Measurements from ENCODE around the gene PCGF2. TPM values are rescaled to one million over a fixed set of nuclear protein-coding genes. Genes with fewer than 3 reads are reported as not detected.
A peak's percentile ranks its signal among the peaks of the same experiment; 100 is the strongest.

PCGF2 gene
- total and polyA plus RNA-seq, 5 experiments from 2014 or later, result 0.08 TPM; not detected in 4

GRCh38 chr17:38750312-38751121 is 2.4 kb upstream of the PCGF2 start:
- peaks cover 0 to 3% (median 0%) of the 10 kb centered on the region in 9 donors for H3K9me3 Mint-ChIP-seq
- POLR2A ChIA-PET, result interaction anchor here (0.5 to 2.3 kb wide), 5 partner anchors 13 to 119 kb away, joined by 3 to 11 read pairs (median 4); partner anchors contain the start of genes LASP1, MLLT6 and RPL23
- peak overlapping the region in 8 of 10 donors; percentile 12 to 100 (median 94) for H3K27ac Mint-ChIP-seq
- ATAC-seq (no peak), DNase-seq (peak in 2 of 10 donors; percentile 26 to 27)
- H3K36me3 Mint-ChIP-seq, result peaks cover 4 to 18% (median 5%) of the 10 kb centered on the region in 3 donors
- H3K4me3 Mint-ChIP-seq, result peak overlapping the region; percentile 87 to 100 (median 99)
- H3K4me1 Mint-ChIP-seq, result peaks cover 31 to 70% (median 65%) of the 10 kb centered on the region in 4 donors
- H3K27me3 Mint-ChIP-seq, result peaks cover 9 to 47% (median 24%) of the 10 kb centered on the region in 5 donors

GRCh38 chr17:38750044-38750311 is 1.8 kb upstream of the PCGF2 start:
- H3K27ac Mint-ChIP-seq, result peak overlapping the region in 1 of 10 donors; percentile 38
- H3K36me3 Mint-ChIP-seq, result peaks cover 4 to 15% (median 5%) of the 10 kb centered on the region in 3 donors

GRCh38 chr17:38749223-38750043 is 1.3 kb upstream of the PCGF2 start:
- peak overlapping the region in 2 of 10 donors; percentile 34 to 56 for H3K27ac Mint-ChIP-seq
- POLR2A ChIA-PET, result interaction anchor here (0.7 kb wide), 1 partner anchor 44 kb away, joined by 3 read pairs; the partner anchor contains the start of gene MLLT6
- peaks cover 0 to 3% (median 0%) of the 10 kb centered on the region in 9 donors for H3K9me3 Mint-ChIP-seq
- peak overlapping the region; percentile 43 to 100 (median 96) for H3K4me3 Mint-ChIP-seq
- H3K36me3 Mint-ChIP-seq, result peaks cover 4 to 12% (median 5%) of the 10 kb centered on the region in 3 donors
- DNase-seq, result no peak
- no peak for ATAC-seq
- H3K4me1 Mint-ChIP-seq, result peaks cover 30 to 65% (median 60%) of the 10 kb centered on the region in 4 donors
- H3K27me3 Mint-ChIP-seq, result peaks cover 9 to 58% (median 29%) of the 10 kb centered on the region in 5 donors

More at GRCh38 chr17:38750044-38750311, 1.8 kb upstream of the PCGF2 start:
- DNase-seq (no peak), ATAC-seq (no peak)
- H3K9me3 Mint-ChIP-seq, result peaks cover 0 to 3% (median 0%) of the 10 kb centered on the region in 9 donors
- H3K4me1 Mint-ChIP-seq, result peaks cover 31 to 66% (median 63%) of the 10 kb centered on the region in 4 donors
- POLR2A ChIA-PET, result interaction anchor here (0.9 kb wide), 1 partner anchor 48 kb away, joined by 3 read pairs; no protein-coding TSS in a partner anchor
- peak overlapping the region; percentile 61 to 100 (median 98) for H3K4me3 Mint-ChIP-seq
- H3K27me3 Mint-ChIP-seq, result peaks cover 9 to 52% (median 24%) of the 10 kb centered on the region in 5 donors

- ATAC-seq, result no peak
- Mint-ChIP-seq H3K9me3 (peaks cover 0 to 3% (median 0%) of the 10 kb centered on the region in 9 donors), H3K36me3 (peaks cover 4 to 7% (median 5%) of the 10 kb centered on the region in 3 donors), H3K27ac (no peak overlapping the region), H3K4me1 (peaks cover 30 to 62% (median 55%) of the 10 kb centered on the region in 4 donors), H3K4me3 (peak overlapping the region in 8 of 10 donors; percentile 55 to 96 (median 81)), H3K27me3 (peaks cover 9 to 58% (median 31%) of the 10 kb centered on the region in 5 donors)
- DNase-seq, result no peak
- POLR2A ChIA-PET, result interaction anchor here (0.7 kb wide), 1 partner anchor 44 kb away, joined by 3 read pairs; the partner anchor contains the start of gene MLLT6
These were observed 721 bp upstream of the PCGF2 start for GRCh38 chr17:38748892-38749222.

GRCh38 chr17:38747463-38748148 is 530 bp downstream of the PCGF2 start:
- H3K4me3 Mint-ChIP-seq, result peak overlapping the region; percentile 63 to 87 (median 74)
- no peak overlapping the region for H3K27ac Mint-ChIP-seq
- H3K9me3 Mint-ChIP-seq, result peaks cover 0 to 3% (median 0%) of the 10 kb centered on the region in 9 donors
- peaks cover 11 to 67% (median 34%) of the 10 kb centered on the region in 5 donors for H3K27me3 Mint-ChIP-seq
- POLR2A ChIA-PET, result interaction anchor here (3.0 kb wide), 1 partner anchor 19 kb away, joined by 7 read pairs; no protein-coding TSS in a partner anchor
- peaks cover 29 to 52% (median 46%) of the 10 kb centered on the region in 4 donors for H3K4me1 Mint-ChIP-seq
- ATAC-seq (no peak), DNase-seq (no peak)
- peaks cover 1 to 4% (median 2%) of the 10 kb centered on the region in 3 donors for H3K36me3 Mint-ChIP-seq

GRCh38 chr17:38746849-38747462 is 1.2 kb downstream of the PCGF2 start:
- peak overlapping the region in 1 of 10 donors; percentile 89 for H3K27ac Mint-ChIP-seq
- peaks cover 12 to 66% (median 37%) of the 10 kb centered on the region in 5 donors for H3K27me3 Mint-ChIP-seq
- peaks cover 0 to 3% (median 0%) of the 10 kb centered on the region in 9 donors for H3K9me3 Mint-ChIP-seq
- H3K4me1 Mint-ChIP-seq, result peaks cover 28 to 48% (median 42%) of the 10 kb centered on the region in 4 donors
- ATAC-seq (no peak), DNase-seq (no peak)
- POLR2A ChIA-PET, result interaction anchor here (0.6 to 3.0 kb wide), 3 partner anchors 12 to 106 kb away, joined by 4 to 7 read pairs (median 5); partner anchors contain the start of gene RPL23
- peaks cover 0 to 2% (median 0%) of the 10 kb centered on the region in 3 donors for H3K36me3 Mint-ChIP-seq
- H3K4me3 Mint-ChIP-seq, result peak overlapping the region in 9 of 10 donors; percentile 50 to 87 (median 72)

- H3K27me3 Mint-ChIP-seq, result peaks cover 12 to 61% (median 36%) of the 10 kb centered on the region in 5 donors
- H3K4me3 Mint-ChIP-seq, result peak overlapping the region; percentile 5 to 87 (median 72)
- peak overlapping the region in 1 of 10 donors; percentile 26 for H3K27ac Mint-ChIP-seq
- ATAC-seq (no peak), DNase-seq (no peak)
- no peaks in the 10 kb centered on the region for H3K9me3 Mint-ChIP-seq
- peaks cover 22 to 40% (median 36%) of the 10 kb centered on the region in 4 donors for H3K4me1 Mint-ChIP-seq
- H3K36me3 Mint-ChIP-seq, result no peaks in the 10 kb centered on the region
- POLR2A ChIA-PET, result interaction anchor here (0.6 to 3.0 kb wide), 4 partner anchors 12 to 107 kb away, joined by 3 to 7 read pairs (median 4); partner anchors contain the start of genes MLLT6 and RPL23
These were observed 1.9 kb downstream of the PCGF2 start for GRCh38 chr17:38746004-38746848.

GRCh38 chr17:38745545-38745944 is 2.6 kb downstream of the PCGF2 start:
- H3K27ac Mint-ChIP-seq, result peak overlapping the region in 1 of 10 donors; percentile 26
- peaks cover 11 to 55% (median 29%) of the 10 kb centered on the region in 5 donors for H3K27me3 Mint-ChIP-seq
- H3K36me3 Mint-ChIP-seq, result no peaks in the 10 kb centered on the region
- H3K4me3 Mint-ChIP-seq, result peak overlapping the region in 2 of 10 donors; percentile 54 to 87
- POLR2A ChIA-PET, result interaction anchor here (0.9 to 3.0 kb wide), 2 partner anchors 17 to 41 kb away, joined by 3 to 7 read pairs; partner anchors contain the start of gene MLLT6
- peaks cover 16 to 34% (median 29%) of the 10 kb centered on the region in 4 donors for H3K4me1 Mint-ChIP-seq
- DNase-seq, result no peak
- ATAC-seq, result no peak
- H3K9me3 Mint-ChIP-seq, result no peaks in the 10 kb centered on the region

GRCh38 chr17:38743556-38744171 is 4.5 kb downstream of the PCGF2 start:
- no peak for DNase-seq
- Mint-ChIP-seq H3K9me3 (no peaks in the 10 kb centered on the region), H3K4me1 (peaks cover 13 to 21% (median 15%) of the 10 kb centered on the region in 4 donors), H3K36me3 (no peaks in the 10 kb centered on the region), H3K27ac (no peak overlapping the region), H3K27me3 (peaks cover 11 to 40% (median 23%) of the 10 kb centered on the region in 5 donors), H3K4me3 (no peak overlapping the region)
- POLR2A ChIA-PET, result no interaction called here
- no peak for ATAC-seq

All from naive thymus-derived CD8-positive, alpha-beta T cell (primary cell).